Endothelial cell of umbilical vein (primary cell): ENCODE measurements around the gene LRRK2. TPM values are rescaled to one million over a fixed set of nuclear protein-coding genes. Genes with fewer than 3 reads are reported as not detected.

ENCODE experiments used
- polyA plus RNA-seq, 4 experiments: library from polyadenylated mRNA; depleted of rRNA in 3 of 4; stranded (reverse) in 3 of 4; unstranded in 1 of 4; fragments of >200 nt; gene quantifications; 2 replicates each; pipeline versions ENCODE4 v1.2.1 to v1.2.3, GENCODE V29; 2011 to 2012; ENCODE audit warnings: missing spikeins in 1 of 4
- total RNA-seq: library from RNA; stranded (reverse); gene quantifications from 2 replicates; pipeline ENCODE4 v1.2.3, GENCODE V29; 2021

The LRRK2 gene
- total and polyA plus RNA-seq, 2 donors (not counting 3 experiments of a cell fraction or from before 2014, with no cell fraction given): 0.26 to 2.2 TPM

Other genes with a start within 250 kb of the LRRK2 start
- gene SLC2A13, start 118.9 kb upstream of the LRRK2 start, total RNA-seq: 4.1 and 4.9 TPM in 2 replicates
- 0.86 and 1.2 TPM in 2 replicates for gene SLC2A13, start 118.9 kb upstream of the LRRK2 start, polyA plus RNA-seq